K562 (cell line): ENCODE data around the gene ZFP69B. TPM values are rescaled to one million over a fixed set of nuclear protein-coding genes. Genes with fewer than 3 reads are reported as not detected.

Source experiments
- ATAC-seq: fragments of 200-7000 bp; cut with Tn5 transposase; 3 replicates; pipeline ENCODE4 v1.9.1; 2020; ENCODE audit warnings: moderate library complexity
- BruUV-seq: library from RNA; stranded (reverse); fragments of 400-500 nt; replicated peaks from 2 replicates; lab custom pipeline; 2021; lab: Mats Ljungman, UMichigan
- CTCF ChIA-PET: fragments of 300-600 bp; formaldehyde crosslinking; extraction: SDS; loops from one replicate; lab custom pipeline; 2021; ENCODE audit warnings: low intra/inter-chr PET ratio; lab: Yijun Ruan, JAX
- POLR2A ChIA-PET: fragments of 300-600, 350-650 bp; sonication (Branson Sonifier 250); formaldehyde crosslinking; extraction: SDS; loops from one replicate; lab custom pipeline; 2021; ENCODE audit warnings: antibody characterized with exemption, inconsistent platforms; lab: Yijun Ruan, JAX
- DNase-seq, 4 experiments: peaks; one replicate each; pipeline versions ENCODE4 v3.0.0 to v3.0.0-alpha.2; 2011 to 2018; ENCODE audit warnings: low spot score in 3 of 4, mixed read lengths in 3 of 4; ENCODE audit errors: extremely low read depth in 1 of 4
- FAIRE-seq: peaks from 2 replicates; lab custom pipeline; 2011; peaks lifted over from hg19 to GRCh38; lab: Jason Lieb, UNC
- H2AFZ ChIP-seq: 2 replicates; pipeline ENCODE4 v1.6.0; 2011; ENCODE audit warnings: low read depth, low read length, control low read depth, inconsistent platforms
- H3K27ac ChIP-seq: fragments of 200-600 bp; 3 replicates; pipeline ENCODE4 v1.8.0; 2011; ENCODE audit warnings: low read depth, mild to moderate bottlenecking, control low read depth, inconsistent platforms, low read length, moderate library complexity, mixed read lengths; ENCODE audit errors: extremely low read depth
- H3K27me3 ChIP-seq, 2 experiments: fragments of 300-600 bp in 1 of 2; 2 replicates in 1 of 2; 3 replicates in 1 of 2; pipeline versions ENCODE4 v1.6.0 to v1.8.0; 2011; ENCODE audit warnings: inconsistent platforms in 2 of 2, low read length in 2 of 2, mild to moderate bottlenecking in 1 of 2, mixed read lengths in 1 of 2, moderate library complexity in 1 of 2; ENCODE audit not compliant: control insufficient read depth in 2 of 2, insufficient read depth in 2 of 2
- H3K36me3 ChIP-seq: fragments of 300-600 bp; 3 replicates; pipeline ENCODE4 v1.8.0; 2011; ENCODE audit warnings: mild to moderate bottlenecking, low read length, inconsistent platforms; ENCODE audit not compliant: control insufficient read depth, insufficient read depth
- H3K4me1 ChIP-seq, 2 experiments: fragments of 200-600 bp in 1 of 2; replicated peaks in 1 of 2; 2 replicates in 1 of 2; 3 replicates in 1 of 2; pipeline versions ENCODE4 v1.5.1 to v1.8.0; 2011; ENCODE audit warnings: inconsistent platforms in 2 of 2, low read length in 2 of 2, mild to moderate bottlenecking in 1 of 2, mixed read lengths in 1 of 2, moderate library complexity in 1 of 2; ENCODE audit not compliant: control insufficient read depth in 2 of 2, insufficient read depth in 2 of 2
- H3K4me2 ChIP-seq: 2 replicates; pipeline ENCODE4 v1.6.1; 2011; ENCODE audit warnings: low read length, control low read depth, inconsistent platforms, mixed read lengths; ENCODE audit not compliant: insufficient read depth
- H3K4me3 ChIP-seq: fragments of 200-600 bp; sonication (generic), shearing (Covaris generic); 2 replicates; pipeline ENCODE4 v1.5.1; 2016; ENCODE audit warnings: control low read depth, inconsistent platforms
- H3K79me2 ChIP-seq: fragments of 200-600 bp; 3 replicates; pipeline ENCODE4 v1.8.0; 2011; ENCODE audit warnings: low read length, inconsistent platforms; ENCODE audit not compliant: control insufficient read depth, insufficient read depth
- H3K9ac ChIP-seq, 2 experiments: 2 replicates each; pipeline versions ENCODE4 v1.6.0 to v1.6.1; 2011; ENCODE audit warnings: low read depth in 2 of 2, low read length in 2 of 2, control low read depth in 1 of 2, inconsistent platforms in 1 of 2, mild to moderate bottlenecking in 1 of 2, mixed read lengths in 1 of 2; ENCODE audit not compliant: insufficient read depth in 1 of 2
- H3K9me1 ChIP-seq: one replicate; pipeline ENCODE4 v1.6.0; 2011; ENCODE audit warnings: inconsistent platforms, mild to moderate bottlenecking, low read length, moderate library complexity; ENCODE audit not compliant: control insufficient read depth, insufficient read depth
- H3K9me3 ChIP-seq: replicated peaks from 2 replicates; pipeline ENCODE4 v1.5.1; 2011; ENCODE audit warnings: low read depth, low read length, inconsistent platforms; ENCODE audit not compliant: control insufficient read depth, insufficient read depth
- H4K20me1 ChIP-seq: replicated peaks from 2 replicates; pipeline ENCODE4 v1.6.1; 2011; ENCODE audit warnings: low read length, inconsistent platforms, mixed read lengths; ENCODE audit not compliant: control insufficient read depth, insufficient read depth
- CEBPG ChIP-seq, 3 experiments: fragments of 200-800 bp in 1 of 3; sonication (Bioruptor generic) in 1 of 3; sonication (generic) in 1 of 3; formaldehyde crosslinking in 1 of 3; IDR thresholded peaks in 2 of 3; conservative IDR thresholded peaks in 1 of 3; 2 replicates each; pipeline versions ENCODE4 v1.6.1 to v1.8.0; 2016 to 2022; ENCODE audit warnings: missing compliant biosample characterization in 2 of 3, missing genetic modification characterization in 2 of 3, mild to moderate bottlenecking in 1 of 3, missing genetic modification reagents in 1 of 3
- CHD4 ChIP-seq: fragments of 200-600 bp; sonication (generic); IDR thresholded peaks from 3 replicates; pipeline ENCODE4 v1.6.1; 2012; ENCODE audit warnings: low read depth, mild to moderate bottlenecking, mixed read lengths, low read length, inconsistent platforms; ENCODE audit not compliant: insufficient read depth, insufficient replicate concordance, poor library complexity, severe bottlenecking
- CTBP1 ChIP-seq: fragments of 450-650 bp; IDR thresholded peaks from 2 replicates; pipeline ENCODE4 v1.6.1; 2016; ENCODE audit warnings: borderline replicate concordance
- HDAC1 ChIP-seq, 2 experiments: fragments of 450-650 bp; IDR thresholded peaks; 2 replicates each; pipeline ENCODE4 v1.6.1; 2016 to 2017; ENCODE audit warnings: inconsistent platforms in 1 of 2, mild to moderate bottlenecking in 1 of 2, moderate library complexity in 1 of 2
- HMG20B ChIP-seq: fragments of 250-450 bp; sonication (Bioruptor Pico); IDR thresholded peaks from 2 replicates; pipeline ENCODE4 v1.5.0; 2021; ENCODE audit warnings: mild to moderate bottlenecking
- HNRNPK ChIP-seq: fragments of 200-400 bp; formaldehyde crosslinking; IDR thresholded peaks from one replicate; pipeline ENCODE4 v1.6.1; 2018; ENCODE audit warnings: mild to moderate bottlenecking, low read depth, low read length; ENCODE audit not compliant: poor library complexity, severe bottlenecking
- LCOR ChIP-seq: sonication (generic); formaldehyde crosslinking; IDR thresholded peaks from 2 replicates; pipeline ENCODE4 v1.8.0; 2022; ENCODE audit warnings: mild to moderate bottlenecking, missing genetic modification reagents
- NELFE ChIP-seq: IDR thresholded peaks from 2 replicates; pipeline ENCODE4 v1.6.1; 2011; ENCODE audit warnings: mild to moderate bottlenecking; ENCODE audit not compliant: insufficient read depth, insufficient read length
- NR3C1 ChIP-seq: sonication (generic); formaldehyde crosslinking; IDR thresholded peaks from 2 replicates; pipeline ENCODE4 v1.8.1; 2022; ENCODE audit warnings: missing genetic modification reagents
- RBM22 ChIP-seq: fragments of 200-400 bp; formaldehyde crosslinking; IDR thresholded peaks from 2 replicates; pipeline ENCODE4 v1.6.1; 2018; ENCODE audit warnings: low read length, low read depth; ENCODE audit not compliant: poor library complexity, severe bottlenecking
- SMAD3 ChIP-seq: fragments of 450-650 bp; formaldehyde crosslinking; conservative IDR thresholded peaks from 2 replicates; pipeline ENCODE4 v1.4.0; 2020; ENCODE audit warnings: mild to moderate bottlenecking
- SOX6 ChIP-seq: fragments of 450-650 bp; IDR thresholded peaks from 2 replicates; pipeline ENCODE4 v1.6.1; 2014; ENCODE audit warnings: mild to moderate bottlenecking
- ZNF274 ChIP-seq: IDR thresholded peaks from 2 replicates; pipeline ENCODE4 v1.6.1; 2011; ENCODE audit warnings: low read depth, mild to moderate bottlenecking, low read length, moderate library complexity, borderline replicate concordance
- WGBS: fragments of 100-300 bp; shearing (Covaris generic); methylation state at CpG from one replicate; pipeline ENCODE4 v1.1.6; 2016; ENCODE audit warnings: low coverage, mixed read lengths; ENCODE audit not compliant: insufficient coverage; ENCODE audit errors: missing lambda C conversion rate; 5-methylcytosine and 5-hydroxymethylcytosine counted together
- in situ Hi-C: fragments of 300-500 bp; cut with MboI; formaldehyde crosslinking; loops from 4 replicates; pipeline ENCODE4 v1.15.0; 2018; ENCODE audit warnings: inconsistent platforms, mixed read lengths
- intact Hi-C: fragments of 100-400 bp; cut with micrococcal nuclease; formaldehyde crosslinking; loops from 2 replicates; pipeline ENCODE4 v1.14.2; 2022
- polyA plus RNA-seq, 8 experiments: library from polyadenylated mRNA; depleted of rRNA in 4 of 8; stranded (reverse) in 5 of 8; unstranded in 3 of 8; fragments of >200 nt; fragmentation: Nextera tagmentation in 2 of 8; fragmentation: Illumina TruSeq in 1 of 8; extraction: Ambion mirVana in 2 of 8; extraction: Trizol in 1 of 8; gene quantifications; 2 replicates each; pipeline versions ENCODE4 v1.2.1 to v1.2.3, GENCODE V29; 2011 to 2014; ENCODE audit warnings: inconsistent platforms in 1 of 8, missing spikeins in 1 of 8
- total RNA-seq, 7 experiments: library from RNA; depleted of rRNA in 6 of 7; stranded (reverse); fragments of >200 nt in 6 of 7; fragmentation: Illumina TruSeq in 2 of 7; extraction: Trizol in 2 of 7; gene quantifications; 2 replicates each; pipeline versions ENCODE4 v1.2.1 to v1.2.3, GENCODE V29; 2011 to 2021; ENCODE audit warnings: low replicate concordance in 1 of 7
- TF ChIP-seq, protein P1 (sequence below): sonication (generic); formaldehyde crosslinking; IDR thresholded peaks from 2 replicates; pipeline ENCODE4 v1.9.0; 2022; ENCODE audit warnings: mild to moderate bottlenecking, missing genetic modification reagents
- TF ChIP-seq, protein P2 (sequence below), 2 experiments: fragments of 150-350 bp in 1 of 2; IDR thresholded peaks; 2 replicates each; pipeline ENCODE4 v1.6.1; 2012 to 2016; ENCODE audit warnings: low read depth in 2 of 2, low read length in 2 of 2, mild to moderate bottlenecking in 1 of 2, moderate library complexity in 1 of 2

ZFP69B gene
- total and polyA plus RNA-seq, 9 of the 15 experiments (the other 6 are each of a cell fraction or from before 2014, with no cell fraction given): 1.6 to 10.3 (median 8.4) TPM

DNA sequence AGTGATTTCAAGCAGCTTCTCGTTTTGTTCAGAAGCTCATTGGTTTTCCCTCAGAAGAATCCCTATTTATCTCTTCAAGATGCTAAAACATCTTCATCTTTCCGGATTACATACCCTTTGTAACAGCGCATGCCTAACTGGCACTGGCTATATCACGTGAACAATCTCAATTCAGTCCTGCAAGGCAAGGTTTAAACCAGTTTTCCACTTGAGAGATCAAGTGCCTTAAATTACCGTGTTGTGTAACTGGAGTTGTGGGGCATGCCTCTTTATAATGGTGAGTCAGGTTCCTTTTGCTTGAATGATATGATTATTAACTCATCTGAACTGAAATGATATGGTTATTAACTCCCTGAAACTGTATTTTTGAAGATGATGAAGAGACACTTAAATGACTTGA, 11.0 kb upstream of the ZFP69B start (continued):
- TF ChIP-seq, protein P1, sequence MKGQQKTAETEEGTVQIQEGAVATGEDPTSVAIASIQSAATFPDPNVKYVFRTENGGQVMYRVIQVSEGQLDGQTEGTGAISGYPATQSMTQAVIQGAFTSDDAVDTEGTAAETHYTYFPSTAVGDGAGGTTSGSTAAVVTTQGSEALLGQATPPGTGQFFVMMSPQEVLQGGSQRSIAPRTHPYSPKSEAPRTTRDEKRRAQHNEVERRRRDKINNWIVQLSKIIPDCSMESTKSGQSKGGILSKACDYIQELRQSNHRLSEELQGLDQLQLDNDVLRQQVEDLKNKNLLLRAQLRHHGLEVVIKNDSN (CRISPR knock-in tag): no peak
- TF ChIP-seq, protein P2, sequence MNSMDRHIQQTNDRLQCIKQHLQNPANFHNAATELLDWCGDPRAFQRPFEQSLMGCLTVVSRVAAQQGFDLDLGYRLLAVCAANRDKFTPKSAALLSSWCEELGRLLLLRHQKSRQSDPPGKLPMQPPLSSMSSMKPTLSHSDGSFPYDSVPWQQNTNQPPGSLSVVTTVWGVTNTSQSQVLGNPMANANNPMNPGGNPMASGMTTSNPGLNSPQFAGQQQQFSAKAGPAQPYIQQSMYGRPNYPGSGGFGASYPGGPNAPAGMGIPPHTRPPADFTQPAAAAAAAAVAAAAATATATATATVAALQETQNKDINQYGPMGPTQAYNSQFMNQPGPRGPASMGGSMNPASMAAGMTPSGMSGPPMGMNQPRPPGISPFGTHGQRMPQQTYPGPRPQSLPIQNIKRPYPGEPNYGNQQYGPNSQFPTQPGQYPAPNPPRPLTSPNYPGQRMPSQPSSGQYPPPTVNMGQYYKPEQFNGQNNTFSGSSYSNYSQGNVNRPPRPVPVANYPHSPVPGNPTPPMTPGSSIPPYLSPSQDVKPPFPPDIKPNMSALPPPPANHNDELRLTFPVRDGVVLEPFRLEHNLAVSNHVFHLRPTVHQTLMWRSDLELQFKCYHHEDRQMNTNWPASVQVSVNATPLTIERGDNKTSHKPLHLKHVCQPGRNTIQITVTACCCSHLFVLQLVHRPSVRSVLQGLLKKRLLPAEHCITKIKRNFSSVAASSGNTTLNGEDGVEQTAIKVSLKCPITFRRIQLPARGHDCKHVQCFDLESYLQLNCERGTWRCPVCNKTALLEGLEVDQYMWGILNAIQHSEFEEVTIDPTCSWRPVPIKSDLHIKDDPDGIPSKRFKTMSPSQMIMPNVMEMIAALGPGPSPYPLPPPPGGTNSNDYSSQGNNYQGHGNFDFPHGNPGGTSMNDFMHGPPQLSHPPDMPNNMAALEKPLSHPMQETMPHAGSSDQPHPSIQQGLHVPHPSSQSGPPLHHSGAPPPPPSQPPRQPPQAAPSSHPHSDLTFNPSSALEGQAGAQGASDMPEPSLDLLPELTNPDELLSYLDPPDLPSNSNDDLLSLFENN (IDR thresholded peaks at IDR 0.05; ENCODE audit: low read depth in 2 of 2, low read length in 2 of 2): no peak
- no peak for TF ChIP-seq NELFE

DNA sequence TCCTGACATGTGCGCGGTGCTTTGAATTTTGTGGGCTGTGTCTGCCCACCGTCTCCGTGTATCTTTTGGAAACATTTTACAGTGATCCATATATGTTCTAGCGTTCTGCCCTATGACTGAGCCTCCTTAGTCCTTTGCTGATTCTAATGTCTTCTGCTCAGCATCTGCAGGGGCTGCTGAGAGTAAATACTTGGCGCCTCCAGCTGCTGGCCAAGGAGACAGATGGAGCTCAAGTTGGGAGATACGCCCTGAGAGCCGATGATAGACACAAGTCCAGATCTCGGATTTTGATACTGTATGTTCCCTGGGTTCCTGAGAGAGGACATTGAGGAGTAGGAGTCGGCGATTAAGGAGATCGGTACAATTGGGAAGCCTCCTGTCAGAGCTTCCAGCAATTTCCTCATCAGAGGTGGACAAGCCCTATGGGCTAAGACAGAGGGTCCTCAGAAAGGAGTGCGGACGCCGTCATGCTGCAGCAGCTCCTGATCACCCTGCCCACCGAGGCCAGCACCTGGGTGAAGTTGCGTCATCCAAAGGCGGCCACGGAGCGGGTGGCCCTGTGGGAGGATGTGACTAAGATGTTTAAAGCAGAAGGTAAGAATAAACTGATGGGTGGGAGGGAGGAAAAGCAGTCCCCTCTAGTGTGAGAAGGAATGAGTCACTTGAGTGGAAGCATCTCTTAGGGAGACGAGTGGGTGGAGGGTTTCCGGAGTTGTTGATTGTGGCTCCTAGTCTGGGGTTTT, 390 bp downstream of the ZFP69B start:
- H3K36me3 ChIP-seq: peaks cover 11% of the 10 kb centered on the region; the same call in 2 of the 3 replicates
- H3K9ac ChIP-seq: peak overlapping the region; percentile 80 to 90
- DNase-seq (peak; percentile 69 to 86 (median 72)), ATAC-seq (peak; percentile 74), FAIRE-seq (peak; percentile 51)
- peaks cover 17% of the 10 kb centered on the region for H3K9me3 ChIP-seq
- in situ Hi-C loops (no loop called here), intact Hi-C loops (no loop called here)
- H4K20me1 ChIP-seq: no peaks in the 10 kb centered on the region
- H3K4me3 ChIP-seq: peak overlapping the region; percentile 58
- WGBS: 19% methylated on average over 22 of the region's 22 CpGs
- no peaks in the 10 kb centered on the region for H3K9me1 ChIP-seq
- no peaks in the 10 kb centered on the region for H3K27me3 ChIP-seq
- peaks cover 10% of the 10 kb centered on the region in 2 experiments; a peak in 3 of 5 replicates for H3K4me1 ChIP-seq
- H2AFZ ChIP-seq: peak overlapping the region; percentile 98
- H3K79me2 ChIP-seq: peaks cover 22% of the 10 kb centered on the region
- H3K27ac ChIP-seq: peak overlapping the region; percentile 79
- POLR2A ChIA-PET: interaction anchor here (0.6 to 2.2 kb wide), 13 partner anchors 9 to 767 kb away, joined by 3 to 7 read pairs (median 3); partner anchors contain the start of genes EXO5 and ZFP69
- CTCF ChIA-PET: no interaction called here
- H3K4me2 ChIP-seq: peak overlapping the region; percentile 90
- BruUV-seq: TSS peak; percentile 63
- peak; percentile 96 for TF ChIP-seq CEBPG (CRISPR knock-in tag; IDR thresholded peaks at IDR 0.05)
- peak; percentile 92 to 97 for TF ChIP-seq CEBPG (tag; conservative IDR thresholded peaks at IDR 0.05 in 1 of 2, IDR thresholded peaks at IDR 0.05 in 1 of 2)
- TF ChIP-seq CTBP1: peak; percentile 92
- no peak for TF ChIP-seq RBM22
- TF ChIP-seq HNRNPK: no peak
- no peak for TF ChIP-seq NR3C1 (CRISPR knock-in tag)
- 0 out of 2 replicates have a peak, but pooled peaks have one; percentile 47 for TF ChIP-seq SOX6
- TF ChIP-seq HDAC1 (IDR thresholded peaks at IDR 0.05): peak in 1 of 2 experiments; percentile 51; a peak in 2 of 4 replicates
- TF ChIP-seq ZNF274: no peak
- no peak for TF ChIP-seq CHD4
- TF ChIP-seq HMG20B (CRISPR knock-in tag): no peak
- TF ChIP-seq LCOR (CRISPR knock-in tag): no peak
- TF ChIP-seq SMAD3: no peak
